ENCODE data around the gene CSGALNACT2. TPM values are rescaled to one million over a fixed set of nuclear protein-coding genes. Genes with fewer than 3 reads are reported as not detected.

CSGALNACT2 gene
- total RNA-seq, 1 experiment from 2014 or later, result 8.9 TPM

GRCh38 chr10:43138757-43139241 is 554 bp downstream of the CSGALNACT2 start:
- no peaks in the 10 kb centered on the region for H3K9me3 Mint-ChIP-seq
- H2AFZ ChIP-seq (ENCODE audit: low read length), result no peak overlapping the region
- no peak overlapping the region for H4K91ac ChIP-seq (ENCODE audit: insufficient read length, low read depth, low read length)
- no peak overlapping the region for H3K56ac ChIP-seq (ENCODE audit: insufficient read length, low read depth, low read length)
- TF ChIP-seq CTCF (conservative IDR thresholded peaks at IDR 0.05), result no peak
- H3K4me1 ChIP-seq (ENCODE audit: insufficient read depth, low read length), result no peaks in the 10 kb centered on the region
- no peak overlapping the region for H3K23ac ChIP-seq (ENCODE audit: insufficient read length, low read depth, low read length)
- H2AK5ac ChIP-seq (ENCODE audit: insufficient read length, low read length), result no peak overlapping the region
- no peak overlapping the region for H2BK15ac ChIP-seq (ENCODE audit: low read depth, low read length)
- no peak overlapping the region for H2BK5ac ChIP-seq (ENCODE audit: insufficient read length, low read length)
- no peak overlapping the region for H4K8ac ChIP-seq (replicated peaks; ENCODE audit: insufficient read length, low read depth, low read length)
- H3K14ac ChIP-seq (ENCODE audit: insufficient read depth, low read length), result no peak overlapping the region
- no peak overlapping the region for H3K4ac ChIP-seq (ENCODE audit: low read depth, low read length)
- H3K9ac ChIP-seq (ENCODE audit: extremely low read depth, insufficient read length, low read length), result no peak overlapping the region
- H3K27me3 Mint-ChIP-seq (ENCODE audit: low read depth), result peaks cover 6% of the 10 kb centered on the region; the same call in 1 of the 2 replicates
- no peaks in the 10 kb centered on the region; a peak in 1 of 7 replicates for H3K36me3 Mint-ChIP-seq (ENCODE audit: insufficient read depth in 1 of 3, low read depth in 3 of 3)
- no peak overlapping the region for H3K27ac ChIP-seq (ENCODE audit: insufficient read length, low read depth, low read length)
- no peaks in the 10 kb centered on the region for H4K20me1 ChIP-seq (ENCODE audit: control insufficient read depth, insufficient read depth, insufficient read length)
- DNase-seq, result no peak
- no peak overlapping the region for H2BK12ac ChIP-seq (ENCODE audit: insufficient read length, low read depth, low read length)
- no CpG with 5 or more reads among the region's 22 CpGs for WGBS (ENCODE audit: extremely low coverage, insufficient read length, low lambda C conversion rate)
- no peaks in the 10 kb centered on the region; the same call in 1 of the 2 replicates for H3K79me2 ChIP-seq (ENCODE audit: insufficient read depth, low read length)
- H3K4me2 ChIP-seq (ENCODE audit: insufficient read depth, insufficient read length, low read length), result peak overlapping the region; percentile 68
- H3T11ph ChIP-seq (ENCODE audit: low read length), result no peak overlapping the region
- H3K27ac Mint-ChIP-seq, result peak overlapping the region in 1 of 3 experiments; percentile 44; a peak in 2 of 7 replicates
- H3K23me2 ChIP-seq (ENCODE audit: insufficient read length, low read depth, low read length, poor library complexity, severe bottlenecking), result peaks cover 5% of the 10 kb centered on the region
- no peaks in the 10 kb centered on the region for H3K9me3 ChIP-seq (ENCODE audit: control insufficient read depth, low read depth, low read length)
- H3K27me3 ChIP-seq (ENCODE audit: insufficient read depth, low read length), result no peaks in the 10 kb centered on the region
- H3K79me1 ChIP-seq (ENCODE audit: insufficient read depth, low read depth, low read length, poor library complexity, severe bottlenecking), result no peaks in the 10 kb centered on the region
- no peak overlapping the region for H2BK20ac ChIP-seq (ENCODE audit: low read depth, low read length, poor library complexity, severe bottlenecking)
- no peak overlapping the region for H4K5ac ChIP-seq (ENCODE audit: insufficient read length, low read depth, low read length)
- H3K4me3 Mint-ChIP-seq, result peak overlapping the region; percentile 89 to 96
- H2BK120ac ChIP-seq (ENCODE audit: low read depth, low read length, poor library complexity, severe bottlenecking), result no peak overlapping the region
- no peak overlapping the region for H3K18ac ChIP-seq (ENCODE audit: insufficient read length, low read depth, low read length)
- H3K4me1 Mint-ChIP-seq, result peaks cover 19% of the 10 kb centered on the region in 2 experiments
